LNCAP (cell line): ENCODE results near the gene PTPRN2.

Experiments used
- CTCF ChIP-seq: fragments of 450-650 bp; IDR thresholded peaks from 2 replicates; pipeline ENCODE4 v1.5.1; 2017; ENCODE audit warnings: mild to moderate bottlenecking

The PTPRN2 gene

DNA sequence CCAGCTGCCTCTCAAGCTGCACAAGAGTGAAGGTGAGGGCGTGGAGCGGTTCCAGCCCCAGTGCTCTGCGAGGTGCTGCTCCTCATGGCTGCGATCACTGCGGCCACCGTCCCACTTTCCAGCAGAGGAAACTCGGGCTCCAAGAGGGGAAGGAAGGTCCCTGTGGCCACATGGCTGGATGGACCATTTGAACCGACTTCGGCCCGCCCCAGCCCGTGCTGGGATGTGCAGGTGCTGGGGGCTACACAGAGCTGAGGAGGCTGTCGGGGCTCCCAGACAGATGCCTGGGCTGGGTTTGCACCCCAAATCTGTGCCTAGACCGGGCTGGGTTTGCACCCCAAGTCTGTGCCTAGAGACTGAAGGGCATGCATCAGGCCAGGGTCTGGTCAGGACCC, 1064.3 kb downstream of the PTPRN2 start:
- TF ChIP-seq CTCF: no peak

DNA sequence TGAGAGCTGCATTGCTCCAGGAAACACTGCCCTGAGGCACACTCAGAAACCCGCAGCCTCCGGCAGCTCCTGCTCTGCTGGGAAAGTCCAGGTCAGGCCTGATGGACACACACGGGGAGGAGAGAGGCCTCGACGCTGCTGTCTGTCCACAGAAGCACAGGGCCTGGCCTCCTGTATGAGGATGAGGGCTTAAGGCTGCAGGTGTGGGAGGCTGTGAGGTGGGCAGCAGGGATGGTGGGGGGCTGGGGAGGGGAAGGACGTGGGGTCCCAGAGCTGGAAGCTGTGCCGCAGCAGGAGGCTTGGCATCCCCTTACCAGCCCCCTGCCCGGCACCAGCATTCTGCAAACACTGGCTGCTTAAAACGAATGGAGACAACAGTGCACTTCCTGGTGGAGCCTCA, 1064.7 kb downstream of the PTPRN2 start:
- TF ChIP-seq CTCF: no peak

DNA sequence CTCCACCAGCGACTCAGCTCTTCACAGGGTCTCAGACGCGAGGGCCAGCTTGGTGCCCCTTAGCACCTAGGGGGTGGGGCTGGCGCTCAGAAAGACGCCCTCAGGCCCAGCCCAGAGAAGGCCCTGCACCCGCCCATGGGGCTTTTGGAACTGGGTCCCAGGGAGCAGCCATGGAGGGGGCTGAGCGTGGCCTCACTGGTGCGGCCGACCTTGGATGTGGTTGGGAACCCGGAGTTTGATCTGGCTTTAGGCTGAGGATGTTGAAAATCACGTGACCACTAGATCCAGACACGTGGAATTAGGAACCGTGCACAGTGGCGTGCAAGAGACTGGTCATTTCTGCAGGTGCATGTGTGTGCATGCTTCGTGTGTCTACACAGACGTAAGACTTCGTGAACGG, 1065.4 kb downstream of the PTPRN2 start:
- no peak for TF ChIP-seq CTCF

DNA sequence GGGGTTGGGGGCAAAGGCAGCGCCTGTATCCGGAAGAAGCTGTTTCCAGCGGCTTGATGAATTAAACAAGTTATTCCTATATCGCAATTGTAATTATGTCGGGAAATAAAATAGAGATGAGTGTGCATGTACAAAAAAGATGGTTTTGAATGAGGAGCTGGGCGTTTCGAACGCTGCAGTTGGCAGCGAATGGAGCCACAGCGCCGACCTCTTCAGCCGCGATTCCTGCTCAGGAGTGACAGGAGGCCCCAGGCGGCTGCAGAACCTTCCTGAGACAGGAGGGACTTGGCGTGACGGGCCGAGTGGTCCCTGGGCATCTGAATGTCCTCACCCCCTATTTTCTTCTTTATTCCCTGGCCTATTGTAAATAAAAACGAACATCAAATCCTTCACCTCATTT, 1065.9 kb downstream of the PTPRN2 start:
- no peak for TF ChIP-seq CTCF

DNA sequence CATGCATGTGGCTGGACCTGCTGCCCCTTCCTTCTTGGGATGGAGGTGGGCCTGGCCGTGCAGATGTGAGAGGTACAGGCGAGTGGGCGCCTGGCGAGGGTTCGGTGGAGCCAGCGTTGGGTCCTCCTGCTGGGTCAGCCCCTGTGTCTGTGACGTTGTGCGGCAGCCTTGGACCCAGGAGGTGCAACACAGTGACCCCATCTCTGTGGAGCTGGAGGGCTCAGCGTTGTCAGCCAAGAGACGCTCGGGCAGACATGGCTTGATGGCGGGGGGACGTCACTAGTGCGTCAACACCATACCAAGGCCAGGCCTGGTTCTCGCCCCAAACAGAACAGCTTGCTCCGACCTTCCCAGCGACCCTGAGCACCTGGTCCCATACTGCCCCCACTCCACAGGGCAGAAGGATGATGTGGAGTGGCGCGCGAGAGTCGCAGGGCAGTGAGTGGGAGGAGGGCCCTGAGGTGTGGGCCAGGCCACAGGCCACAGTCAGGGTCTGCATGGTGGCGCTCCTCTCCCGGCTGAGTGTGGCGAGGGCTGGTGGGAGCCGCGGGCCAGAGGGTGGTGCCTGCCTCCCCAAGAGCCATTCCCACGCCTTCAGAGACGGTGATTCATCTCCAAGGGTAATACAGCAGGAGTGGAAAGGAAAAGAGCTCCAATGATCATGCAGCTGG, 1066.4 kb downstream of the PTPRN2 start:
- TF ChIP-seq CTCF: no peak

GRCh38 chr7:157520249-157520648, 1067.4 kb downstream of the PTPRN2 start:
- TF ChIP-seq CTCF: no peak

GRCh38 chr7:157519798-157520244, 1067.8 kb downstream of the PTPRN2 start:
- TF ChIP-seq CTCF: no peak

DNA sequence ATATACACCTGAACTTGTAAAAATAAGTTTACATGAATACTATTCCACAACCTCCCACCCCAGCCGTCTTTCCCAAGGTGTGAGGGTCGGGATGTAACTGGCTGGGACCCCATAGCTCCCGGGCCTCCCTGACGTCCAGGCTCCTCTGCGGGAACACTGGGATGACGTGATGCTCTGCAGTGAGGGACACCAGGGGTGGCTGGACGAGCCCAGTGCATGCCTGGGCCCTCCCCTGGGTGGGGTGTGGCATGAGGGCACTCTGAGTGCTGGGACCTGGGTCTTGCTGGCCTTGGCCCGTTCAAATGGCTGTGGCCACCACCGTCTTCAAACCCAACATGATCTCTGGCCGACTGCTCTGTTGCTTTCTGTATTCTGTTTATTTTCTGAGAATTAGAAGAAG, 1068.4 kb downstream of the PTPRN2 start:
- no peak for TF ChIP-seq CTCF
